GM19035 (cell line): ENCODE data around the gene TMTC1.
A peak's percentile ranks its signal among the peaks of the same experiment; 100 is the strongest.
"Not testable (repeated sequence)": the region's sequence is repeated elsewhere in the genome, so short reads cannot be mapped to it uniquely, and the experiment has no call there.

Experiments
- ATAC-seq: cut with Tn5 transposase; IDR thresholded peaks from one replicate; pipeline ENCODE4 v1.9.1; 2021; ENCODE audit not compliant: unreplicated experiment

The TMTC1 gene

GRCh38 chr12:29580971-29581370 lies 202.8 kb downstream of the TMTC1 start:
- ATAC-seq, result no peak

DNA sequence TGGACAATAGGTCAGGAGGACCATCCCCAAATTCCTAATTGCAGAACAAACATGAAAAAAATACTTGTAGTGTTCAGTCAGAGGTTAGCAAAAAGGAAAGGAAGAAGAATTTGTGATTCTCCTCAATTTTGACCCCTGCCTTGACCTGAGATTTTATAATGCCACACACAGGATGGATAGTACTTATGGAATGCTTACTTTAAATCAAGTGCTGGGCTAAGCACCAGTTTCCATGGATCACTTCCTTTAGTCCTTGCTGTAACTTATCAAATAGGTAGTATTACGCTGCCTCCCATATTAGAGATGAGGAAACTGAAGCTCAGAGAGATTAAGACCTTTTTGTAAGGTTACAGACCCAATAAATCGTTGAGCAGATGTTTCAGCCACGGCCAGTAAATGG lies 205.0 kb downstream of the TMTC1 start:
- no peak for ATAC-seq

- no peak for ATAC-seq
Measured at GRCh38 chr12:29578070-29578469, 205.7 kb downstream of the TMTC1 start.

DNA sequence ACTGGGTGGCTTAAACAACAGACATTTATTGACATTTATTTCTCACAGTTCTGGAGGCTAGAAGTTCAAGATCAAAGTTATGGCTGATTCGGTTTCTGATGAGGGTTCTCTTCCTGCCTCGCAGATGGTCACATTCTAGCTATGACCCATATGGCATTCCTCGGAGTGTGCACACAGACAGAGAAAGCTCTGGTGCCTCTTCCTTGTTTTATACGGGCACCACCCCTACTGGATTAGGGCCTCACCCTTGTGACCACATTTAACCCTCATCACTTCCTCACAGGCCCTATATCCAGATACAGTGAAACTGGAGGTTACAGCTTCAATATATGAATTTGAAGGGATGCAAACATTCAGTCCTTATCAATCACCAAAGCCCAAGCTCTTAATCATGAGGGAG lies 209.2 kb downstream of the TMTC1 start:
- ATAC-seq, result no peak

GRCh38 chr12:29572938-29573337 lies 210.8 kb downstream of the TMTC1 start:
- ATAC-seq, result no peak

- no peak for ATAC-seq
Measured at GRCh38 chr12:29572464-29572863, 211.3 kb downstream of the TMTC1 start.

DNA sequence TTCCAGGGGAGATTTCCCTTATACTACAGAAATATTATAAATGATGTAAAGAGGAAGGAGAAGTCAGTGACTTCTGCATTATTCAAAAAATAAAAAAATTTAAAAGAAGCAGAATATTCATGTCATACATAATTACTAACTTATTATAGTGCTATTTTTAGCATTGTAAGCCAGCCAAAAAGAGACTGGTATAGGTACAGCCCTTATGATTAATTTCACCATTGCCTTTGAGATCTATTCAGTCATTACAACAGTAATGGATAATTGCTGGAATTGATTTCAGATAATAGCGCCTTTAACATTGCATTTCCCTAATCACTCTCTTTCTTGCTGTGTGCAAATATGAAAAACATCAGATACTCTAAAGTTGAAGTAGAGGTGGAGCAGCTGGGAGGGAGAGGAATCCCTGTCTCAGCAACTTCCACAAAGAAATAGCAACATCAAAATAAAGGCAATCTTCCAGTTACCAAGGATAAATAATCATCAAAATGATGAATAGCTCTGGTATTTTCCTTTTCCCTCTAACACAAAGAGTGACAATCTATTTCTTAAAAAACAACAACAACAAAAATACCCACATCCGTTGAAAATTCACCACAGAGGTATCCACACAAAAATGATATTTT lies 214.5 kb downstream of the TMTC1 start:
- no peak for ATAC-seq

DNA sequence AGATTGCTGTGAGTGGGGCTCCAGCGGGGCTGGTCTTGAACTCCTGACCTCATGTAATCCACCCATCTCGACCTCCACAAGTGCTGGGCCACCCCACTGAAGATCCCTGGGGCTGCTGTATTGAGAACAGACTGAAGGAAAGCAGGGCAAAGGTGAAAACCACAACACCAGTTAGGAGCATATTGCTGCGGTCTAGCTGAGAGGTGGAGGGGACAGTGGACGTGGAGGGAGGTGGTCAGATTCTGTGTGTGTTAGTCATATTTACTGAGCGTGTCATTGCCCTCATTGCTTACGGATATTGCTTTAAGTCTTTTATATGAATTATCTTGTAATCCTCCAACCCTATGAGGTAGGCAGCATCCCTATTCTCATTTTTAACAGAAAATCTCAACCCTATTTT lies 217.3 kb downstream of the TMTC1 start:
- no peak for ATAC-seq

GRCh38 chr12:29565727-29566126 lies 218.0 kb downstream of the TMTC1 start:
- ATAC-seq, result no peak

DNA sequence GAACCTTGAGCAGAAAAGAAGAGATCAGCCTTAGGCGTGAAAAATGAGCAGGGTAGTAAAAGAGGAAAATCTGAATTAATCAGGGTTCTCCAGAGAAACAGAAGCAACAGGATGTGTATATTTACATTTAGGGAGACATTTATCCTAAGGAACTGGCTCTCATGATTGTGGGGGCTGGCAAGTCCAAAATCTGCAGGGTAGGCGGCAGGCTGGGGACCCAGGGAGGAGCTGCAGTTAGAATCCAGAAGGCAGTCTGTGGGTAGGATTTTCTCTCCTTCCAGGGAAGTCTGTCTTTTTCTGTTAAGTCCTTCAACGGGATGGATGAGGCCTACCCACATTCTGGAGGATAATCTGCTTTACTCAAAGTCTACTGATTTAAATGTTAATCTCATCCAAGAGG lies 218.8 kb downstream of the TMTC1 start:
- ATAC-seq, result no peak

DNA sequence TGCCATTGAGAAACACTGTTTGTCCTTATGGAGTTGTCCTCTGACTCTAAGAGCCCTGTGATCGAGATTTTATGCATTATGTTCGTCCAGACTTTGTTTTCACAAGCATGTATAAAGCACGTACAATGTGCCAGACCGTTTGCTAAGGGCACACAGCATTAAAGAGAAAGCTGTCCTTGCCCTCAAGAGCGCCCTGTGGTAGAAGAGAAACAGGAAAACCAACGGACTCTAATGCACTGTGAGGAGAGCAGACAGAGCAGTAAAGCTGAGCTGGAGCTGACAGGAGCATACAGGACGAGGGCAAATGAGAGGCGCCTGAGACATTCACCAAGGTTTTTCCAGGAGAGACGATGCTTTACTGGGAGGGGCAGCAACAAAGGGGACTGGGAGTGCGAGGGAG lies 220.1 kb downstream of the TMTC1 start:
- ATAC-seq, result no peak

DNA sequence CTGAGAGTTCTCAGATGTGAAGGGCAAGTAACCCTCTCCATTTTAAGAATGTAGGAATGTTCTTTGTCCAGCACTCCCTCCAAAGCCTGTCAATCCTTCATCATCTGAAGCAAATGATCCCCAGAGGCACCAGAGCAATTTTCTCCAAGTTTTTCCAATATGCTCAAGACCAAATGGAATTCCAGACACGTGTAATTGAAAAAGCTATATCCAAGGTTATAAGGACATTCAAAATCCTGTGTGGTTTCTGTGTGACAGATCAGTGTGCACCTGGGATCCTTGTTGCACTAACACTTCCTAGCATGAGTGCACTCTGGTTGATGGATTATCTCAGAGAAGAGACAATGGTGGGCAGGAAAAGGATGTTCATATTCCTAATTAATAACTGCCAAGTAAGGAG lies 220.7 kb downstream of the TMTC1 start:
- no peak for ATAC-seq

GRCh38 chr12:29562110-29562804 lies 221.5 kb downstream of the TMTC1 start:
- ATAC-seq, result no peak

DNA sequence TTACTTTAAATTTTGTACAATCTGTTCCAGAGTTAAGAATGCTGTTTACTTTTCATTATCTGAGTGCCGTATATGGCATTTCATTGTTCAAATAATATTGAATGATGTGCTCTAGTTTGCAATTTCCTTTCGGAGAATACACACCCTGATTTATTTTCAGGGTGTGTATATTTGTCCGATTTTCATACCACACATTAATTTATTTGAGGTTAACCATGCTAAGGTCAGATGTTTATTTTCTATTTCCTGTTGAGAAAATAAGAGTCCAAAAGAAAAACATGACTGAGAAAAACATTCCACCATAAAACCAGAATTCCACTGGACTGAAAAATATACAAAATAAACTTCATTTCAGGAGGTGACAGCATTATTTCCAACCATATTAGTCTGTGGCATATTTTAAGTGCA lies 222.1 kb downstream of the TMTC1 start:
- ATAC-seq, result no peak

- ATAC-seq, result no peak
Measured at GRCh38 chr12:29559198-29559597, 224.5 kb downstream of the TMTC1 start.

DNA sequence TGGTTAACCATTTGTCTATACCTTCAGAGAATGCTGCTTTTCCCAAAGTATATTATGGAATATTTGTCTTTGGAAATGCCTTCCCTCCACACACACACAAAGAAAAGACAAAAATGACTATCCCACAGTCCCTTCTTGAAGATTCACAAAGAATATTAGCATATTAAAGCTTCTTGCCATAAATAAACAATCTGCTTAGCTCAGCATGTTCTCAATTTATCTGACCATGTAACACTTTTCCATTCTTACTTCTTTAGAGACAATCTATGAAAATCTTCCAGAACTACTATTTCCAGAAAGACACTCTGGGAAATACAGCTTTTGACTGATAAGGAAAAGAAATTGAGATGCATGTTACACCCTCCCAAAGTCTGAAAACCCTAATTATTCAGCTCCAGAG lies 227.4 kb downstream of the TMTC1 start:
- no peak for ATAC-seq

- ATAC-seq, result not testable (repeated sequence)
Measured at GRCh38 chr12:29555451-29555850, 228.3 kb downstream of the TMTC1 start.

GRCh38 chr12:29552994-29553748 lies 230.6 kb downstream of the TMTC1 start:
- ATAC-seq, result no peak

DNA sequence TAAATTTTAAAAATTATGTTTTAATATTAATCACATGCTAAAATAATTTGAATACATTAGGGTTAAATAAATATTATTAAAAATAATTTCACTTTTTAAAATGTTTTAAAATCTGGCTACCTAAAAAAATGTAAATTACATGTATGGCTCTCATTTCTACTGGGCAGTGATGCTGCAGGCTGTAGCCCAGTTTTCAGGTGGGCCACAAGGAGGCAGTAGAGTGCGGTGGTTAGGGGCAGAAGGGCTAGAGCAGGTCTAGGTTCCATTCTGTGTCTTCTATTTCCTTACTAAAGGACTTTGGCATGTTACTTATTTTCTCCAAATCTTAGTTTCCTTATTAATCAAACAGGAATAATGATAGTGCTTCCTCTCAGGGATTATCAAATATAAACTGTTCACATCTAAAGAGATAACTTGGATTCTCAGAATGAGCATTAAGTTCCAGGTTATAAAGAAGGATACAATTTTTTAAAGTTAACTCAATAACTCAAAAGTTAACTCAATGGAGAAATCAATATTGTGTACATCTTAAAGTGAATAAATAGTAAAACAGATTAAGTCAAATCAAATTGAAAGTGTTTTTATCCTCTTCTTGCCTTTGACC lies 231.3 kb downstream of the TMTC1 start:
- peak; percentile 90 for ATAC-seq

DNA sequence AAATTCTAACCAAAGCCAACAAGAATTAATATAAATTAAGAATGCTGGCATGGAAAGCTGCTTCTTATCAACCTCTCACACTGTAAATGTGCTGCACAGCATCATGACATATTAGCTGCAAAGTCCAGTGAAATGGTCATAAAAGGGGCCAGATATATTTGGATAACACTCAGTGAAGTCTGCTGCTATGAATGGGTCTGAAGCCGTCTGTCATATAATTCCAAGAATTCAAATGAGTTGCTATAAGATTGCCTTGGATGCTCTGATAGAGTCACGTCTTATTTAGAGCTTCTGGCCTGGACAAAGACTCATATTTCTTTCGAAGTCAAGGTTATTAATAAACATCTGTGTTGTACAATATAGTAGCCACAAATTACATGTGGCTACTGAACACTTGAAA lies 231.9 kb downstream of the TMTC1 start:
- no peak for ATAC-seq

GRCh38 chr12:29547864-29548263 lies 235.9 kb downstream of the TMTC1 start:
- no peak for ATAC-seq

DNA sequence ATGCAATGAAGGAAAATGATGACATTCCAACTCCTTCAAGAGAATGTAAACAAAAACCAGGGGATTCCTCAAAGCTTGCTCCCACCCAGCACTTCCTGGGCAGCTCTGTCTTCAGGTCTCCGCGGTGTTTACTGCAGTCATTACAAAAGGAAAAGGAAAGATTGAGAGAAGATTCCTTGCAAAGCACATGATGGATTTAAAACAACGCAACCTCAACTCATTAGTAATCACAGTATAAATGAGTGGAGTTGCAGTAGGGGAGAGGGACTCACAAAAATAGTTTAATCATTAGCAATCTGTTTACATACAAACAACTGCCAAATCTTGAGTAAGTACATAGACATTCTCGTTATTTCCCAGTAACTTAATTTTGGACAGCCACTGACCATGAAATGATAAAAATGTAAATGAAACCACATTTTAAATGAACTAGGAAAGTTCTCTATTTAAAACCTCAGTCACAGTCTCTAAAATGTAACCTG lies 236.6 kb downstream of the TMTC1 start:
- ATAC-seq, result no peak
